Right lobe of liver (tissue), 6 donors: ENCODE results near the gene NRXN2. TPM values are rescaled to one million over a fixed set of nuclear protein-coding genes. Genes with fewer than 3 reads are reported as not detected.

Source experiments
- ATAC-seq, 4 donors: fragments of 200-7000 bp; cut with Tn5 transposase; one replicate each; pipeline ENCODE4 v1.9.1; 2020; ENCODE audit warnings: mild to moderate bottlenecking in 4 of 4, moderate library complexity in 4 of 4
- DNase-seq, 3 donors: peaks; one replicate each; pipeline ENCODE4 v3.0.0-alpha.2; 2020
- H3K27ac ChIP-seq, 3 donors: fragments of 200-600 bp; one replicate each; pipeline ENCODE4 v1.8.0; 2022
- H3K27me3 ChIP-seq, 2 donors: fragments of 200-600 bp; one replicate each; pipeline ENCODE4 v1.8.0; 2022
- H3K36me3 ChIP-seq, 4 donors: fragments of 200-600 bp; sonication (generic) in 1 of 4; one replicate each; pipeline versions ENCODE4 v1.5.1 to v1.8.0; 2017 to 2022; ENCODE audit warnings: control low read depth in 1 of 4
- H3K4me1 ChIP-seq, 4 donors: fragments of 200-600 bp; sonication (generic) in 1 of 4; one replicate each; pipeline versions ENCODE4 v1.5.1 to v1.8.0; 2017 to 2022; ENCODE audit warnings: control low read depth in 1 of 4
- H3K4me3 ChIP-seq, 3 donors: fragments of 200-600 bp; one replicate each; pipeline ENCODE4 v1.8.0; 2022
- H3K9me3 ChIP-seq, 4 donors: fragments of 200-600 bp; sonication (generic) in 1 of 4; one replicate each; pipeline versions ENCODE4 v1.5.1 to v1.8.0; 2017 to 2022; ENCODE audit warnings: control low read depth in 1 of 4
- CTCF ChIP-seq, 4 donors: fragments of 200-600 bp in 3 of 4; fragments of 450-650 bp in 1 of 4; IDR thresholded peaks; one replicate each; pipeline versions ENCODE4 v1.5.1 to v1.8.0; 2016 to 2022; ENCODE audit warnings: antibody characterized with exemption in 4 of 4, mild to moderate bottlenecking in 2 of 4
- POLR2A ChIP-seq: fragments of 450-650 bp; IDR thresholded peaks from one replicate; pipeline ENCODE4 v1.6.1; 2017; ENCODE audit warnings: antibody characterized with exemption, mild to moderate bottlenecking
- whole genome bisulfite sequencing: methylation state at CpG from one replicate; pipeline ENCODE4 v1.1.6; 2018; ENCODE audit warnings: low coverage, low lambda C conversion rate; ENCODE audit not compliant: insufficient coverage; ENCODE audit errors: missing lambda C conversion rate; 5-methylcytosine and 5-hydroxymethylcytosine counted together
- intact Hi-C, 2 donors: fragments of 100-400 bp; cut with DNase I; formaldehyde crosslinking; loops; one replicate each; pipeline versions ENCODE4 v1.11.2 to v1.14.1; 2022
- total RNA-seq, 6 experiments: library from RNA; depleted of rRNA in 2 of 6; stranded (reverse); fragments of >200 nt in 2 of 6; fragmentation: NEBNext Ultra II Directional in 3 of 6; extraction: Animal tissue kit (Norgen Biotek cat#: 25700) in 3 of 6; gene quantifications; one replicate each; pipeline versions ENCODE4 v1.1.0 to v1.2.4, GENCODE V29; 2016 to 2023
- donor health status: DM: no; HTN: yes; CAD: no.
- donor health status: DM: no; HTN: no; CAD: no.
- donor health status: DM: no; HTN: no; CAD: no.
- donor health status: DM: no; HTN: yes; CAD: no.
- donor health status: DM: no; HTN: yes; CAD: no.

NRXN2 gene
- total RNA-seq, 6 experiments from 2014 or later = 1.6 to 7.7 (median 2.3) TPM

- ATAC-seq (no peak), DNase-seq (peak in 1 of 3 donors; percentile 21)
- WGBS = 93% methylated on average over 10 of the region's 42 CpGs
- H3K36me3 ChIP-seq = peaks cover 41 to 82% (median 58%) of the 10 kb centered on the region in 4 donors
- no peaks in the 10 kb centered on the region for H3K9me3 ChIP-seq
- no peaks in the 10 kb centered on the region for H3K27me3 ChIP-seq
- no peak overlapping the region for H3K4me3 ChIP-seq
- H3K27ac ChIP-seq = no peak overlapping the region
- TF ChIP-seq CTCF (IDR thresholded peaks at IDR 0.05) = no peak
- no peak for TF ChIP-seq POLR2A
- intact Hi-C loops = loop anchor here in 1 of 2 donors (10.0 kb wide), 1 partner anchor 81 kb away; no protein-coding TSS in a partner anchor
- no peaks in the 10 kb centered on the region for H3K4me1 ChIP-seq
Measured at GRCh38 chr11:64765851-64766665, 43.1 kb upstream of the NRXN2 start.

DNA sequence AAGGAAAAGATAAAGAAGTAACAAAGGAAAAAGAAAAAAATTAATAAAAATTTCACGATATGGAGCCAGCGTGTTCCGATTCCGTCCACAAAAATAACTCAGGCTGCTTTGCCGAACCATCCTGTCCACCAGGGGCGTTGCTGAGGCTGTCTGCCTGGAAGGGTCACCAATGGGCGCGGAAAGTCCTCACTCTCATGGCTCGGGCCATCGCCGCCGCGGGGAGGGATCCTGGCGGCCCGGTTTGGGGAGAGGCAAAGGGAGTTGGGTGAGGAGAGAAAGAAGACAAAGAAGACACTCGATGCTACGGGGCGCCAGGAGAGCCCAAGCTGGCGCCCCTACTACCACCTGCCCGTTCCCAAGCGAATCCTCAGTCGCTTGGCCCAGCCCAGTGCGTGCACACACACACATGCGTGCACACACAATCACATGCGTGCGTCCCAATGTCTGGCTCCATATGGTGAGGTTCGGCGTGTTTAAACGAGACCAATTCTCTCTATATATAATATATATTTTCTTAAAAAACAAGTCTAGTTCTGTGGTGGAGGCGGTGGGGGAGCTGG, 42.4 kb upstream of the NRXN2 start:
- Histone ChIP-seq H3K4me3 (no peak overlapping the region), H3K4me1 (no peaks in the 10 kb centered on the region), H3K36me3 (peaks cover 40 to 75% (median 52%) of the 10 kb centered on the region in 4 donors), H3K27me3 (no peaks in the 10 kb centered on the region), H3K9me3 (no peaks in the 10 kb centered on the region), H3K27ac (no peak overlapping the region)
- DNase-seq = peak in 1 of 3 donors; percentile 24
- WGBS = 88% methylated on average over 21 of the region's 30 CpGs
- TF ChIP-seq CTCF (IDR thresholded peaks at IDR 0.05) (peak in 1 of 4 donors; percentile 4), POLR2A (no peak)
- intact Hi-C loops = loop anchor here in 1 of 2 donors (10.0 kb wide), 1 partner anchor 81 kb away; no protein-coding TSS in a partner anchor
- no peak for ATAC-seq

DNA sequence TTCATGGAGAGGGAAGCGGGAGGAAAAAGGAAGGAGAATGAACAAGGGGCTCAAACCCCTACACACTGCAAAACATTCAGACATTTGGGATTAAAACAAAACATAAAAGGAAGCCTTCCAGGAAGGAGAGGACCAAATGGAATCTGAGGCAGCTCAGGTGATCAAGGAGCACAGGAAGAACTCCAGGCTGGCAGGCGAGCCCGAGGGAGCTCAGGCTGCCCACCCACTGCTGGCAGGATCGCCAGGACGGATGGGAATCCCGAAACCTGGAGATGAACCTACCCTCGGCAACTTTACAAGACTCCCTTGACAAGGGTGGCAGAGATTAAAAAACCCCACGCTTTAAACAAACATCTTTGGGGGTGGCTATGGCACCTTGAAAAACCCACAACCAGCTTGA, 41.8 kb upstream of the NRXN2 start:
- TF ChIP-seq CTCF (IDR thresholded peaks at IDR 0.05) (no peak), POLR2A (no peak)
- H3K9me3 ChIP-seq = no peaks in the 10 kb centered on the region
- intact Hi-C loops = loop anchor here in 1 of 2 donors (10.0 kb wide), 1 partner anchor 80 kb away; no protein-coding TSS in a partner anchor
- no peaks in the 10 kb centered on the region for H3K4me1 ChIP-seq
- H3K27me3 ChIP-seq = no peaks in the 10 kb centered on the region
- no peak for DNase-seq
- peaks cover 34 to 69% (median 46%) of the 10 kb centered on the region in 4 donors for H3K36me3 ChIP-seq
- H3K27ac ChIP-seq = no peak overlapping the region
- H3K4me3 ChIP-seq = no peak overlapping the region
- ATAC-seq = no peak
- WGBS = 89% methylated on average over 8 of the region's 8 CpGs

DNA sequence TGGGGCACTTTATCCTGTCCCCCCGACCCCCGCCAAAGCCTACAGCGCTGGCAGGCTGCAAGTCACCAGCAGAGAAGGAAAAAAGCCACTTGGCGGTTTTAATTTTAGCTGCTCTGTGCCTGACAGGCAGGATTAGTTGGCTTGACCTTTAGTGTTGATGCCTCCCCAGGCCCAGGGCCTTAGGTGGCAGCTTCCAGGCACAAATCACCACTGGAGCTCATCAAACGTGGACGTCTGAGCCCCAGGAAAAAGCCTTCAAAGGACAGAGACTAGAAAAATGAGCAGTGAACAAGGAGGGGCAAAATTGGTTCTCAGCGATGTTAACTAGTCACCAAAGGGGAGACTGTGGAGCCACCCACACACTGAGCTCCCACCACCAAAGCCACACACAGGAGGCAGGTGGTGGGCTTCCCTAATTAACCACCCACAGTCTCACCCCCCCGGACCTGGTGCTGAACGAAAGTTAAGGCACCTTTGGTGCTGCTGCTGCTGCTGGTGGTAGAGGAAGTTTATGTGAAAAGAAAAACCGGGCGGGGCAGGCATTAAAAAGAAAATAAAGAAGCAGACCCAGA, 41.1 kb upstream of the NRXN2 start:
- no peaks in the 10 kb centered on the region for H3K9me3 ChIP-seq
- no peaks in the 10 kb centered on the region for H3K27me3 ChIP-seq
- TF ChIP-seq CTCF (IDR thresholded peaks at IDR 0.05) = no peak
- no peak for TF ChIP-seq POLR2A
- no peak overlapping the region for H3K27ac ChIP-seq
- 46% methylated on average over 8 of the region's 11 CpGs for WGBS
- intact Hi-C loops = loop anchor here in 1 of 2 donors (10.0 kb wide), 1 partner anchor 79 kb away; no protein-coding TSS in a partner anchor
- DNase-seq = no peak
- H3K4me3 ChIP-seq = no peak overlapping the region
- peaks cover 28 to 63% (median 40%) of the 10 kb centered on the region in 4 donors for H3K36me3 ChIP-seq
- no peaks in the 10 kb centered on the region for H3K4me1 ChIP-seq
- no peak for ATAC-seq
